IMR-90 (cell line): ENCODE results near the gene CDC14A.

ENCODE experiments used
- BHLHE40 ChIP-seq: fragments of 150-350 bp; IDR thresholded peaks from 2 replicates; pipeline ENCODE4 v1.6.1; 2016; ENCODE audit warnings: mild to moderate bottlenecking, low read depth, low read length
- SMC3 ChIP-seq: fragments of 150-350 bp; IDR thresholded peaks from 2 replicates; pipeline ENCODE4 v1.6.1; 2016; ENCODE audit warnings: low read depth, mild to moderate bottlenecking, antibody characterized with exemption, low read length, moderate library complexity

DNA sequence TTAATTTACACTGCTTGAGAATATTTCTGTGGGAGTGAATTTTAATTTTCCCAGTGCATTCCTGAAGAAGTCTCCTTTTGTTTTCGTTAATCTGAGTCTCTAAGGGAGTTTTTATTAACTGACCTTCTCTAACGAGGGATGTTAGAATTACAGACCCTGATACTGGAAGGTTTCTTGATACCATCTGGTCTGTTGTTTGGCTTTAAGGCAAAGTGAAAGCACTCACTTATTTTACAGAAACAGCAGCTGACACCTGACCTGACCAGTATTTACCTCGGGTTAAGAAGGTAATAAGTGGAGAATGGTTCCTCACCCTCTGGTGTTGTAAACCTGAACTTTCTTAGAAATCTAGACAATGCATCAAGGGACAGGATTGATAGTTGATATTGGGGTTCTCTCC lies 12.4 kb downstream of the CDC14A start:
- TF ChIP-seq SMC3: no peak
- no peak for TF ChIP-seq BHLHE40
